ENCODE measurements around the gene TAS2R20. TPM values are rescaled to one million over a fixed set of nuclear protein-coding genes. Genes with fewer than 3 reads are reported as not detected.

The TAS2R20 gene
- total and polyA plus RNA-seq, 2 of the 8 experiments (the other 6 are each of a cell fraction or from before 2014, with no cell fraction given), result 0.57 to 0.71 TPM

DNA sequence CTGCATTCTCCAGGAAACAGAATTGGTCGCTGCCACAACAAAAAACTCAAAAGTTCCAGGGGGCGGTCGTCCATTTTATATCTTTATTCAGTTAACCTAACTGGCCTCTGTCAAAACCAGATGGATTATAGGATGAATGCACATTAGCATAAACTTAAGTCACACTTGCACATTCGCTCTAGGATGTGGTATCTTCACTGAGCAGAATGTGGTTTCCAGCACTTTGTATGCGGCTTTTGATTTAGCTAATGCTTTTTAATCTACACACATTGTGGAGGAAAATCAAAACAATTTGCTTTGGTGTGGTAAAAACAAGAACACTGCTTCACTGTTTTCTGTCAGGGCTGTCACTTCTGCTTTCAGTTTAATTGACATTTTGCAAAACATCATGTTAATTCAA lies 15.9 kb downstream of the TAS2R20 start:
- no peak overlapping the region for H3K4me2 ChIP-seq (ENCODE audit: insufficient read depth in 1 of 2, low read depth in 2 of 2, low read length in 2 of 2)
- H4K5ac ChIP-seq (ENCODE audit: insufficient read length, low read depth, low read length), result no peak overlapping the region
- H3K18ac ChIP-seq (ENCODE audit: extremely low read depth, low read length), result no peak overlapping the region
- no peak overlapping the region for H3K27ac ChIP-seq (ENCODE audit: low read depth, low read length)
- H3K4ac ChIP-seq (replicated peaks; ENCODE audit: insufficient read length, low read depth, low read length), result no peak overlapping the region
- H3K23ac ChIP-seq (ENCODE audit: insufficient read length), result no peak overlapping the region
- no peaks in the 10 kb centered on the region for H3K79me1 ChIP-seq (ENCODE audit: low read depth, low read length)
- no peaks in the 10 kb centered on the region for H3K27me3 ChIP-seq (replicated peaks in 1 of 4; ENCODE audit: control insufficient read depth in 3 of 4, extremely low read depth in 1 of 4, insufficient read depth in 3 of 4, low read length in 3 of 4)
- H3K79me2 ChIP-seq (ENCODE audit: control insufficient read depth in 1 of 2, insufficient read depth in 2 of 2, low read length in 2 of 2), result no peaks in the 10 kb centered on the region
- no peak overlapping the region for H2BK20ac ChIP-seq (ENCODE audit: low read length)
- no peaks in the 10 kb centered on the region for H3K36me3 ChIP-seq (ENCODE audit: control insufficient read depth in 2 of 4, insufficient read depth in 4 of 4, low read length in 3 of 4)
- H4K8ac ChIP-seq (ENCODE audit: extremely low read depth, insufficient read depth, low read length), result no peak overlapping the region
- TF ChIP-seq PHF8 (conservative IDR thresholded peaks at IDR 0.05; ENCODE audit: low read depth, low read length), result no peak
- no peak for TF ChIP-seq SRF (IDR thresholded peaks at IDR 0.05; ENCODE audit: low read depth, low read length)
- TF ChIP-seq TCF12 (IDR thresholded peaks at IDR 0.05; ENCODE audit: low read depth, low read length), result no peak
- no peak for TF ChIP-seq KDM5A (IDR thresholded peaks at IDR 0.05; ENCODE audit: low read length)
- TF ChIP-seq GABPA (IDR thresholded peaks at IDR 0.05; ENCODE audit: borderline replicate concordance, insufficient read depth, low read length), result no peak
- TF ChIP-seq, protein P1, sequence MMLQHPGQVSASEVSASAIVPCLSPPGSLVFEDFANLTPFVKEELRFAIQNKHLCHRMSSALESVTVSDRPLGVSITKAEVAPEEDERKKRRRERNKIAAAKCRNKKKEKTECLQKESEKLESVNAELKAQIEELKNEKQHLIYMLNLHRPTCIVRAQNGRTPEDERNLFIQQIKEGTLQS (IDR thresholded peaks at IDR 0.05; ENCODE audit: insufficient read depth, low read depth, low read length), result no peak
- peaks cover 0 to 2% of the 10 kb centered on the region in 2 experiments for H4K20me1 ChIP-seq (replicated peaks in 1 of 2; ENCODE audit: control insufficient read depth in 1 of 2, insufficient read depth in 2 of 2, low read length in 2 of 2)
- H3K56ac ChIP-seq (replicated peaks; ENCODE audit: insufficient read length, low read depth, low read length), result no peak overlapping the region
- 95% methylated on average over 5 of the region's 5 CpGs; no CpG with 5 or more reads in 1 of the 2 experiments for WGBS, 2 experiments (ENCODE audit: extremely low coverage in 1 of 2, insufficient coverage in 1 of 2, insufficient read length in 1 of 2, insufficient replicate concordance in 2 of 2, low coverage in 1 of 2, low lambda C conversion rate in 2 of 2, missing lambda C conversion rate in 1 of 2)
- no peak overlapping the region for H3K4me3 ChIP-seq (ENCODE audit: extremely low read depth in 1 of 4, insufficient read depth in 2 of 4, low read depth in 3 of 4, low read length in 4 of 4)
- no peaks in the 10 kb centered on the region for H3K4me1 ChIP-seq (replicated peaks in 1 of 4; ENCODE audit: control insufficient read depth in 3 of 4, insufficient read depth in 4 of 4, low read length in 3 of 4)
- no peaks in the 10 kb centered on the region for H3K9me3 ChIP-seq (ENCODE audit: insufficient read depth in 2 of 2, low read depth in 1 of 2, low read length in 1 of 2)
- H2BK15ac ChIP-seq (ENCODE audit: low read length), result no peak overlapping the region
- DNase-seq (ENCODE audit: low read depth in 1 of 2, low spot score in 2 of 2) (no peak), FAIRE-seq (no peak)
- H2BK5ac ChIP-seq (ENCODE audit: low read depth, low read length), result no peak overlapping the region
- no peak overlapping the region for H3K9ac ChIP-seq (replicated peaks in 1 of 4; ENCODE audit: extremely low read depth in 1 of 4, low read depth in 3 of 4, low read length in 3 of 4)
- no peak overlapping the region for H2AFZ ChIP-seq (ENCODE audit: low read length)
- no peak overlapping the region for H2BK120ac ChIP-seq (replicated peaks; ENCODE audit: low read depth, low read length)
- H4K91ac ChIP-seq (replicated peaks; ENCODE audit: insufficient read length, low read length), result no peak overlapping the region
- no peaks in the 10 kb centered on the region for H3K23me2 ChIP-seq (ENCODE audit: low read depth, low read length)
- no peak overlapping the region for H2AK5ac ChIP-seq (ENCODE audit: low read depth, low read length)
- H3K14ac ChIP-seq (ENCODE audit: insufficient read length), result no peak overlapping the region
- ChIA-PET CTCF (ENCODE audit: partially characterized antibody) (interaction anchor here (0.8 kb wide), 1 partner anchor 183 kb away, joined by 4 read pairs; no protein-coding TSS in a partner anchor), POLR2A (ENCODE audit: partially characterized antibody) (no interaction called here)
- H2BK12ac ChIP-seq (ENCODE audit: low read depth, low read length), result no peak overlapping the region

Data from H1 (cell line).